HPDE6-E6E7 (cell line): ENCODE measurements around the gene PSMD8.
"Not testable (repeated sequence)": the region's sequence is repeated elsewhere in the genome, so short reads cannot be mapped to it uniquely, and the experiment has no call there.

Source experiments
- DNase-seq: peaks from one replicate; pipeline ENCODE4 v3.0.0; 2011; ENCODE audit warnings: missing footprints; ENCODE audit errors: extremely low spot score

Gene PSMD8

DNA sequence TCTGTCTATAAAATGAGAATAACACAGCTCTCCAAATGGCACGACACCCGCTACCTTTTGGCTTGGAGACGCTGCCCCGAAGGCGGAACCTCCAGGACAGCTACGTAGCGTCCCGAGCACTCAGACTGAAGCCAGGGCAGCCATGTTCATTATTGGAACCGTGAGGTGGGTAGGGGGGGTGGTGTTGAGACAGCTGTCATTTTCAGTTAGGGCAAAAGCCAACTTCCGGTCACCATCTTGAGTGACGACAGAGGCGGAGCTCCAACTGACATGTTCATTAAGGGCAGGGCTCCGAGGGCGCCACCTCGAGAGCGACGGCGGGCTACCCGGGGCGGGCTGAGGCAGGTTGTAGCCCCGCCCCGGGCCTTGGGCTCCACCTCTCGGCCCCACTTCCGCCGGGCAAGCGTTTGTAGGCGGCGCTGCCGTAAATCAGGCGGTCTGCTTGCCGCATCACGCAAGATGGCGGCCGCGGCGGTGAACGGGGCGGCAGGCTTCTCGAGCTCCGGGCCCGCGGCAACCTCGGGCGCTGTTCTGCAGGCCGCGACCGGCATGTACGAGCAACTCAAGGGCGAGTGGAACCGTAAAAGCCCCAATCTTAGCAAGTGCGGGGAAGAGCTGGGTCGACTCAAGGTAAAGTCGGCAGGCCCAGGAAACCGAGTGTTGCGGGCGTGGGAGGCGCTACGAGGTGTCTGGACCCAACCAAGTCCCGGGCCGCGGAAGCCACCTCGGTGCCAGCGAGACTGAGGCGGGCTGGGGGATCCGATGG is at the start of gene PSMD8:
PSMD8 (plus strand) TSS at position 240 of the 766 bp plus-strand sequence; CDS start at position 271, 31 bp downstream.
- DNase-seq = peak; percentile 96

DNA sequence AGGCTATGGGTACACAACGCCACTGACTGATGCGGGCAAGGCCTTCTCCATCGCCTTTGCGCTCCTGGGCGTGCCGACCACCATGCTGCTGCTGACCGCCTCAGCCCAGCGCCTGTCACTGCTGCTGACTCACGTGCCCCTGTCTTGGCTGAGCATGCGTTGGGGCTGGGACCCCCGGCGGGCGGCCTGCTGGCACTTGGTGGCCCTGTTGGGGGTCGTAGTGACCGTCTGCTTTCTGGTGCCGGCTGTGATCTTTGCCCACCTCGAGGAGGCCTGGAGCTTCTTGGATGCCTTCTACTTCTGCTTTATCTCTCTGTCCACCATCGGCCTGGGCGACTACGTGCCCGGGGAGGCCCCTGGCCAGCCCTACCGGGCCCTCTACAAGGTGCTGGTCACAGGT is 47.8 kb upstream of the PSMD8 start:
- DNase-seq = no peak

DNA sequence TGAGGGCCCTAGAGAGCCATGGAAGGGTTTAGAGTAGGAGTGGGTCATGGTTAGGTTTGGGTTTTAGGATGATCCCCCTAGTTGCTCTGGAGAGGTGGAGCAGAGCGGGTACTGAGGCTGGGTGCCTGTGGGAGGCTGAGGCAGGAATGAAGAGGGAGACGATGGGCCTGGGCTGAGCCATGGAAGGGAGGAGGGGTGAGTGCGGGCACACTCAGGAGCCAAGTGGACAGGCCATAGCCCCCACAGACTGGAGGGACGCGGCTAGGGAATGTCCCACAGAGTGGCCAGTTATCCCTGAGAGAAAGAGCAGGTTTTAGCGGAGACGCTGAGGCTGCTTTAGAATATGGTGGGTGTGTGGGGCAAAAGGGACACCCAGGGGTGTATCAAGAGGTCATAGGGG is 44.7 kb upstream of the PSMD8 start:
- DNase-seq = no peak

DNA sequence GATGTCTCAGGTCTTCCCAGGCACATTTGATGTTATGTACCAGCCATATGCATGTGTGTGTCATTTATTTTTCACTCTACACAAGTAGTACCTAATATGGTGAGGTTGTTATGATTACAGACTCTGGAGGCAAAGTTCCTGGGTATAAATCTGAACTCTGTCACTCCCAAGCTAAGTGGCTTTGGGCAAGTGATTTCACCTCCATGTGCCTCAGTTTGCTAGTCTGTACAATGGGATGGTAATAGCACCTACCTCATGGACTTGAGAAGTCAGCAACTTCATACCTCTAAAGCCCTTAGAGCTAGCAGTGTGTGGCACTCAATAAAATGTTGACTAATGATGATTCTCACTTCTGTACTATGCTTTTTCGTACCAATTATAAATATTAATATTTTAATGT is 42.6 kb upstream of the PSMD8 start:
- DNase-seq = no peak

DNA sequence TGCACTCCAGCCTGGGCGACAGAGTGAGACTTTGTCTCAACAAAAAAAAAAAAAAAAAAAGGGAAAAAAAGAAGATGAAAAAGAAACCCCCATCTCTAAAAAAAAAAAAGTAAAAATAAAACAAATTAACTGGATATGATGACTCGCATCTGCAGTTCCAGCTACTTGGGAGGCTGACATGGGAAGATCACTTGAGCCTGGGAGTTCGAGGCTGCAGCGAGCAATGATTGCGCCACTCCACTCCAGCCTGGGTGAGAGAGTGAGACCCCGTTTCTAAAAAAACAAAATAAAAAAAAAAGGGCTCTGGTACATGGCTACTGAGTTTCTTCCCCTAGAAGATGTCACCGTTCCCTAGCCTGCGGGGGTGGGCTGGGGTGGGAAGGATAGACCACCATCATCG is 41.1 kb upstream of the PSMD8 start:
- no peak for DNase-seq

DNA sequence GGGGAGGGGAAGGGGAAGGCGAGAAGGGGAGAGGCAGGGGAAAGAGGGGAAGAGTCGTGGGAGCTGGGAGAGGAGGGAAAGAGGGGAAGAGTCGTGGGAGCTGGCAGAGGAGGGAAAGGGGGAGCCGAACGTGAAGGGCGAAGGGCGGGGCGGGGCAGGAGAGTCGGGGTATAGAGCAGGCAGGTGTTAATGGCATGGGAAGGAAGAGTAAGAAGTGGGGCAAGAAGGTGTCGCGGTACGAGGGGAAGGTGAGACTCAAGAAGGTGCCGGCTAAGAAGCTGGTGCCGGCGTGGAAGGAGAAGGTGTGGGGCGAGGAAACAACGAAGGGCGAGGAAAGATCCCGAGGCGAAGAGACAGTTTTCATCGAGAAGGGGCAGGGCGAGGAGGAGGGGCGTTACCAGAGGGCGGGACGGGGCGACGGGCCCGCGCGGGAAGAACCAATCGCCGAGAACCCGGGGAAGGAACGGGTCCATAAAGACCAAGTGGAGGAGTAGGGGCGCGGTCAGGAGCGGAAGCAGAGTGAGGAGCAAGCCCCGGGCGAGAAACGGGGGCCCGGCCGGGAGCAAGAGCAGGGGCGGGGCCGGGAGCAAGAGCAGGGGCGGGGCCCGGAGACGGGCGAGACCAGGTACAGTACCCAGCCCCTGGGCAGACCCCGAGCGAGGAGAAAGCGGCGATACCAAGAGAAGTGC is 38.3 kb upstream of the PSMD8 start:
- peak; percentile 97 for DNase-seq

GRCh38 chr19:38336638-38337359 is 37.6 kb upstream of the PSMD8 start:
- DNase-seq = peak; percentile 89

DNA sequence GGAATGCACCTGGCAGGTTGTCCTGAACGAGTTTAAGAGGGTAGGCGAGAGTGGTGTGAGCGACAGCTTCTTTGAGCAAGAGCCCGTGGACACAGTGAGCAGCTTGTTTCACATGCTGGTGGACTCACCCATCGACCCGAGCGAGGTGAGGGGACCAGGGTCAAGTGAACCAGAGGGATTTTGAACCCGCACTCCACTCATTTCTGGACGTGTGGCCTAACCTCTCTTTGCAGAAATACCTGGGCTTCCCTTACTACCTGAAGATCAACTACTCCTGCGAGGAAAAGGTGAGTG is 37.1 kb upstream of the PSMD8 start:
- DNase-seq = no peak

- not testable (repeated sequence) for DNase-seq
These were observed 35.4 kb upstream of the PSMD8 start for GRCh38 chr19:38339011-38339410.

GRCh38 chr19:38340927-38341326 is 33.4 kb upstream of the PSMD8 start:
- no peak for DNase-seq

DNA sequence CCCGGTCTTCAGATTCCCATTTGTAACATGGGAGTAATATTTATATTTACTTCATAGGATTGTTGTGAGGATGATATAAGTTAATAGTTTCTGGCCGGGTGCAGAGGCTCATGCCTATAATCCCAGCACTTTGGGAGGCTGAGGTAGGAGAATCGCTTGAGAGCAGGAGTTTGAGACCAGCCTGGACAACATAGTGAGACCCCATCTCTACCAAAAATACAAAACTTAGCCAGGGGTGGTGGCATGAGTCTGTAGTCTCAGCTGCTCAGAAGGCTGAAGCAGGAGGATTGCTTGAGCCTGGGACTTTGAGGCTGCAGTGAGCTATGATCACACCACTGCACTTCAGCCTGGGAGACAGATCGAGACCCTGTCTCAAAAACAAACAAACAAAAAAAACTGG is 27.5 kb upstream of the PSMD8 start:
- no peak for DNase-seq

- no peak for DNase-seq
These were observed 23.5 kb upstream of the PSMD8 start for GRCh38 chr19:38350883-38351282.

DNA sequence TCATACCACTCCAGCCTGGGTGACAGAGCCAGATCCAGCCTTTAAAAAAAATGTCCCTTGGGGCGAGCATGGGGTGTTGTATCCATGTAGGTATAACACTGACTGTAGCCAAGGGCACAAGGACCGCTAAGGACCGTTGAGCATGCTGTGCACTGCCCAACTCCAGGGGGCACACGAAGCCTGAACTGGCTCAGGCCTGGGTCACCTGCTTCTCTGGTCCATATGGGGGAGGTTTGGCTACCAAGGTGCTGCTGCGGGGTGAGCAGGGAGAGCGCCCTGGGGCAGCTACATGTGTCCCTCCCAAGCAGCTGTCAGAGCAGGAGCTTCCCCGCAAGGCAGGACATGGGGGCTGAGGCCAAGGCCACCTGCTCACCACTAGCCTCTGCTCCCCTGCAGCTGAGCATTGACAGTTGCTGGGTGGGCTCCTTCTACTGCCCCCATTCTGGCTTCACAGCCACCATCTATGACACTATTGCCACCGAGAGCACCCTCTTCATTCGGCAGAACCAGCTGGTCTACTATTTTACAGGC is 22.4 kb upstream of the PSMD8 start:
- DNase-seq = no peak

GRCh38 chr19:38352611-38353010 is 21.8 kb upstream of the PSMD8 start:
- no peak for DNase-seq

DNA sequence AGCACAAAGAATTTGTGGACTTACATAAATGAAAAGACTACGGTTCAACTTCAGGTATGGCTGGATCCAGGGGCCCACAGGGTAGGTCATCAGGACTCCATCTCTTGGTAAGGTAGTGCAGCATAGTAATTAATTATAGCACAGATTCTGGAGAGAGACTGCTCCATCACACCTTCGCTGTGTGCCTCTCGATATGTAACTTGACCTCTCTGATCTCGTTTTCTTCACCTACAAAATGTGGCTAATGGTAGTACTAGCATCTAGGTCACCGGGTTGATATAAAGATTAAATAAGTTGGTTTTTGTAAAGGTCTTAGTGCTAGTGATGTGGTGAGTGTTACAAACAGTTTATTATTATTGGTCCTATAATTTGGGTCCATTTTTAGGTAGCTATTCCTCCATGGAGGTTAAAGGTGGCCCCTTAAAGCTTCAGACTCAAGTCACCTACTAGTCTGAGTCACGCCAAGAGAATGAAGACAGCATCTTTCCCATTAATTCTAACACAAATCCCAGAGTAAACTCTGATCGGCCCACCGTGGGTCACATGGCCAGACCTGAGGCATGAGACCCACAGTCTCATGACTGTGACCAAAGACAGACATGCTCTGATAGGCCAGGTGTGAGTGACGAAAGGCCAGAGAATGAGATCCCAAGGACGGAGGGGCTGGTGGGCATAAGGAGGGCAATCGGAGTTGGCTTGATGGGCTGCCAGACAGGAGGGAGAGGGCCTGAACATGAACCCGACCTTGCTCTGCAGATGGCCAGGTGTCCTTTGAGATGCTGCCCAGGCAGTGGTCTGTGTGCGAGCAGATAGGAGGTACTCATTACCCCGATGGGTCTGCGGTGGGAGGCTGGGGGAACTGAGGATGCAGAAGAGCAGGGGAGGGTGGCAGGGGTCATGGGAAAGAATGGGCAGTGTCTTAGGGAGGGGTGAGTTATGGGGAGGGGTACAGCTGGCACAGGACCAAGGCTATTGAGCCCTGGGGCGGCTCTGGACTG is 18.3 kb upstream of the PSMD8 start:
- no peak for DNase-seq

GRCh38 chr19:38358071-38358470 is 16.3 kb upstream of the PSMD8 start:
- DNase-seq = no peak

- DNase-seq = no peak
These were observed 14.9 kb upstream of the PSMD8 start for GRCh38 chr19:38359242-38360021.

GRCh38 chr19:38360351-38360750 is 14.0 kb upstream of the PSMD8 start:
- DNase-seq = no peak

DNA sequence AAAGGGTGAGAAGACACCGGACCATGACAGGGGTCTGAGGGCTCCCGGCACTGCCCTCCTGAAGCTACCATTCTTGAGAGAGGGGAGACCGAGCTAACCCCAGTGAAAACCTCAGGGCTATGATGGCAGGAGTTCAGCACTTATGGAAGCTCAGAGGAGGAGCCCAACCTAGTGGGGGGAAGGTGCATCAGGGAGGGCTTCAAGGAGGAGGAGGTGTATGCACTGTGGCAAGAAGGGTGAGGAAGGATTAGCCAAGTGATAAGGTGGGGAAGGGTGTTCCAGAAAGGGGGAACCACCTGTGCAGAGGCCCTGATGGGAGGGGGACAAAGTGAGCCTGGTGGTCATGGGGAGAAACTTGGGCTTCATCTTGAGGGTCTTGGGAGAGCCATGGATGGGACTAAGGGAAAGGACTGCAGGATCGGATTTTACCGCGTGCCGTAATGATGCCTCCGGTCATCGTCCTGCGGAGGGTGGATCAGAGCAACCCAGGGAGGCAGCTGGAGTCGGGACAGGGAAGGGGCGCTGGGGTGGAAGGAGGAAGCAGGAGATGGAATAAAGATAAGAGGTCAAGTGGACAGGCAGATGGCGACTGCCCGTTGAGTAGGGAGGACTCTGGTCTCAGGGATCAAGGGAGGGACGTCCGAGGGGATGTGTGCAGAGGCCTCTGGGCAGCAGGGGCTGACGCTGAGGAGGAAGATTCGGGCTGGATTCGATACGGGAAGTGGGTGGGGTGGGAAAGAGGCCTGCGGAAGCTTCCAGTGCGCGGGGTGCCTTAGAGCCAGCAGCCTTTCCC is 13.3 kb upstream of the PSMD8 start:
- DNase-seq = no peak

DNA sequence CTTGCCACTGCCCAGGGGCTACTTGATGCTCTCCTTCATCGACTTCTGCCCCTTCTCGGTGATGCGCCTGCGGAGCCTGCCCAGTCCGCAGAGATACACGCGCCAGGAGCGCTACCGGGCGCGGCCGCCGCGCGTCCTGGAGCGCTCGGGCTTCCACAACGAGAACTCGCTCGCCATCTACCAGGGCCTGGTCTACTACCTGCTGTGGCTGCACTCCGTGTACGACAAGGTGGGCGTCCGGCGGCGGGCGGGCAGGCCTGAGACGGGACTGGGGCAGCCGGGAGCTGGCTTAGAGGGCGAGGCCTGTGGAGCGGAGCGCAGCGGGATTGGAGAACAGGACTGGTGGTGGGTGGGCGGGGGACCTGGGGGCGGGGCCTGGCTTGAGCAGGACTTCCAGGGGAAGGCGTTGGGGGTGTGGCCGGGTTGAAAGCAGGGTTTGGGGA is 12.7 kb upstream of the PSMD8 start:
- peak; percentile 95 for DNase-seq
